HepG2 (cell line): ENCODE data around the gene TFB1M. TPM values are rescaled to one million over a fixed set of nuclear protein-coding genes. Genes with fewer than 3 reads are reported as not detected.
A peak's percentile ranks its signal among the peaks of the same experiment; 100 is the strongest.

Source experiments
- AKAP8 ChIP-seq: sonication (generic); formaldehyde crosslinking; IDR thresholded peaks from 2 replicates; pipeline ENCODE4 v1.5.1; 2020; ENCODE audit warnings: mild to moderate bottlenecking, missing genetic modification reagents
- ARID2 ChIP-seq: sonication (generic); formaldehyde crosslinking; IDR thresholded peaks from 2 replicates; pipeline ENCODE4 v1.8.1; 2022; ENCODE audit warnings: mild to moderate bottlenecking, missing genetic modification reagents, borderline replicate concordance
- BHLHE40 ChIP-seq: IDR thresholded peaks from 2 replicates; pipeline ENCODE4 v1.6.1; 2011; ENCODE audit warnings: low read length, improper control_type of control experiment
- HNF4G ChIP-seq, 2 experiments: sonication (generic) in 1 of 2; formaldehyde crosslinking in 1 of 2; IDR thresholded peaks; 2 replicates each; pipeline versions ENCODE4 v1.4.0 to v1.6.1; 2011 to 2020; ENCODE audit warnings: borderline replicate concordance in 2 of 2, low read depth in 2 of 2, mild to moderate bottlenecking in 2 of 2, low read length in 1 of 2, missing genetic modification reagents in 1 of 2, moderate library complexity in 1 of 2
- KAT2B ChIP-seq: fragments of 150-350 bp; IDR thresholded peaks from 2 replicates; pipeline ENCODE4 v1.6.1; 2014; ENCODE audit warnings: low read depth, low read length, borderline replicate concordance
- KDM5A ChIP-seq: fragments of 200-600 bp; sonication (generic); IDR thresholded peaks from 2 replicates; pipeline ENCODE4 v1.7.0; 2018; ENCODE audit warnings: antibody characterized with exemption, mild to moderate bottlenecking, low read length, borderline replicate concordance
- KLF11 ChIP-seq: IDR thresholded peaks from 2 replicates; pipeline ENCODE4 v1.6.1; 2016; ENCODE audit warnings: missing compliant biosample characterization
- NFIB ChIP-seq: sonication (generic); formaldehyde crosslinking; IDR thresholded peaks from 2 replicates; pipeline ENCODE4 v1.9.0; 2021; ENCODE audit warnings: missing genetic modification reagents, mild to moderate bottlenecking, borderline replicate concordance
- PLSCR1 ChIP-seq: sonication (generic); formaldehyde crosslinking; IDR thresholded peaks from 2 replicates; pipeline ENCODE4 v1.5.0; 2020; ENCODE audit warnings: missing genetic modification reagents, mild to moderate bottlenecking, borderline replicate concordance
- SNAI1 ChIP-seq: sonication (generic); formaldehyde crosslinking; IDR thresholded peaks from 2 replicates; pipeline ENCODE4 v1.5.0; 2020; ENCODE audit warnings: mild to moderate bottlenecking, missing genetic modification reagents, borderline replicate concordance
- ZBTB10 ChIP-seq: sonication (generic); formaldehyde crosslinking; IDR thresholded peaks from 2 replicates; pipeline ENCODE4 v1.4.0; 2020; ENCODE audit warnings: missing genetic modification reagents, borderline replicate concordance
- ZNF251 ChIP-seq: sonication (generic); formaldehyde crosslinking; IDR thresholded peaks from 2 replicates; pipeline ENCODE4 v1.9.0; 2021; ENCODE audit warnings: mild to moderate bottlenecking, missing genetic modification reagents
- ZNF549 ChIP-seq: sonication (generic); formaldehyde crosslinking; IDR thresholded peaks from 2 replicates; pipeline ENCODE4 v1.5.0; 2020; ENCODE audit warnings: missing genetic modification reagents
- polyA plus RNA-seq, 8 experiments: library from polyadenylated mRNA; depleted of rRNA in 3 of 8; stranded (reverse) in 7 of 8; unstranded in 1 of 8; fragments of >200 nt; fragmentation: Illumina TruSeq in 4 of 8; extraction: Trizol in 4 of 8; gene quantifications; 2 replicates each; pipeline versions ENCODE4 v1.2.1 to v1.2.3, GENCODE V29; 2011 to 2016; ENCODE audit warnings: low read depth in 4 of 8, missing spikeins in 1 of 8, mixed read lengths in 1 of 8; ENCODE audit not compliant: insufficient read depth in 1 of 8
- total RNA-seq, 5 experiments: library from RNA; depleted of rRNA; stranded (reverse); fragments of >200 nt; fragmentation: Illumina TruSeq; extraction: Trizol; gene quantifications; 2 replicates each; pipeline ENCODE4 v1.2.3, GENCODE V29; 2016; ENCODE audit warnings: low read depth in 1 of 5
- TF ChIP-seq, protein P1 (sequence below): sonication (generic); formaldehyde crosslinking; IDR thresholded peaks from 2 replicates; pipeline ENCODE4 v1.5.0; 2020; ENCODE audit warnings: mild to moderate bottlenecking, low read depth, missing genetic modification reagents, borderline replicate concordance
- TF ChIP-seq, protein P2 (sequence below), 2 experiments: sonication (generic) in 1 of 2; formaldehyde crosslinking in 1 of 2; IDR thresholded peaks; 2 replicates each; pipeline versions ENCODE4 v1.4.0 to v1.6.1; 2018 to 2020; ENCODE audit warnings: missing genetic modification reagents in 2 of 2, borderline replicate concordance in 1 of 2, low read depth in 1 of 2, mild to moderate bottlenecking in 1 of 2, missing biosample characterization in 1 of 2
- TF ChIP-seq, protein P3 (sequence below): sonication (generic); formaldehyde crosslinking; IDR thresholded peaks from 2 replicates; pipeline ENCODE4 v1.4.0; 2020; ENCODE audit warnings: mild to moderate bottlenecking, missing genetic modification reagents, borderline replicate concordance
- TF ChIP-seq, protein P4 (sequence below): sonication (generic); formaldehyde crosslinking; conservative IDR thresholded peaks from 2 replicates; pipeline ENCODE4 v1.8.0; 2022; ENCODE audit warnings: mild to moderate bottlenecking, moderate library complexity, missing genetic modification reagents

TFB1M gene
- total and polyA plus RNA-seq, 2 of the 13 experiments (the other 11 are each of a cell fraction or from before 2014, with no cell fraction given), result 91.4 to 122 TPM

GRCh38 chr6:155314773-155315515 lies 660 bp upstream of the TFB1M start (continued):
- TF ChIP-seq ZBTB10, result no peak
- TF ChIP-seq KAT2B, result no peak
- peak; percentile 29; the same call in 1 of the 2 replicates for TF ChIP-seq KDM5A
- TF ChIP-seq, protein P1, sequence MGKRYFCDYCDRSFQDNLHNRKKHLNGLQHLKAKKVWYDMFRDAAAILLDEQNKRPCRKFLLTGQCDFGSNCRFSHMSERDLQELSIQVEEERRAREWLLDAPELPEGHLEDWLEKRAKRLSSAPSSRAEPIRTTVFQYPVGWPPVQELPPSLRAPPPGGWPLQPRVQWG (CRISPR knock-in tag), result no peak
- peak; percentile 96 for TF ChIP-seq BHLHE40
- no peak for TF ChIP-seq ZNF549 (CRISPR knock-in tag)
- TF ChIP-seq AKAP8 (CRISPR knock-in tag), result no peak
- peak; percentile 38; the same call in 1 of the 2 replicates for TF ChIP-seq HNF4G (IDR thresholded peaks at IDR 0.05; ENCODE audit: borderline replicate concordance, low read depth, low read length)
- no peak for TF ChIP-seq HNF4G (CRISPR knock-in tag; IDR thresholded peaks at IDR 0.05; ENCODE audit: borderline replicate concordance, low read depth)
- TF ChIP-seq, protein P2, sequence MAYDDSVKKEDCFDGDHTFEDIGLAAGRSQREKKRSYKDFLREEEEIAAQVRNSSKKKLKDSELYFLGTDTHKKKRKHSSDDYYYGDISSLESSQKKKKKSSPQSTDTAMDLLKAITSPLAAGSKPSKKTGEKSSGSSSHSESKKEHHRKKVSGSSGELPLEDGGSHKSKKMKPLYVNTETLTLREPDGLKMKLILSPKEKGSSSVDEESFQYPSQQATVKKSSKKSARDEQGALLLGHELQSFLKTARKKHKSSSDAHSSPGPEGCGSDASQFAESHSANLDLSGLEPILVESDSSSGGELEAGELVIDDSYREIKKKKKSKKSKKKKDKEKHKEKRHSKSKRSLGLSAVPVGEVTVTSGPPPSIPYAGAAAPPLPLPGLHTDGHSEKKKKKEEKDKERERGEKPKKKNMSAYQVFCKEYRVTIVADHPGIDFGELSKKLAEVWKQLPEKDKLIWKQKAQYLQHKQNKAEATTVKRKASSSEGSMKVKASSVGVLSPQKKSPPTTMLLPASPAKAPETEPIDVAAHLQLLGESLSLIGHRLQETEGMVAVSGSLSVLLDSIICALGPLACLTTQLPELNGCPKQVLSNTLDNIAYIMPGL (CRISPR knock-in tag; IDR thresholded peaks at IDR 0.05; ENCODE audit: borderline replicate concordance in 1 of 2, low read depth in 1 of 2), result peak in 1 of 2 experiments; percentile 10; a peak in 1 of 4 replicates
- TF ChIP-seq PLSCR1, result no peak
- TF ChIP-seq KLF11 (CRISPR knock-in tag), result no peak
- no peak for TF ChIP-seq ZNF251 (CRISPR knock-in tag)
- no peak for TF ChIP-seq NFIB (CRISPR knock-in tag)
- peak; percentile 94 for TF ChIP-seq ARID2 (CRISPR knock-in tag)
- peak; percentile 69; the same call in 1 of the 2 replicates for TF ChIP-seq SNAI1 (CRISPR knock-in tag)
- TF ChIP-seq, protein P3, sequence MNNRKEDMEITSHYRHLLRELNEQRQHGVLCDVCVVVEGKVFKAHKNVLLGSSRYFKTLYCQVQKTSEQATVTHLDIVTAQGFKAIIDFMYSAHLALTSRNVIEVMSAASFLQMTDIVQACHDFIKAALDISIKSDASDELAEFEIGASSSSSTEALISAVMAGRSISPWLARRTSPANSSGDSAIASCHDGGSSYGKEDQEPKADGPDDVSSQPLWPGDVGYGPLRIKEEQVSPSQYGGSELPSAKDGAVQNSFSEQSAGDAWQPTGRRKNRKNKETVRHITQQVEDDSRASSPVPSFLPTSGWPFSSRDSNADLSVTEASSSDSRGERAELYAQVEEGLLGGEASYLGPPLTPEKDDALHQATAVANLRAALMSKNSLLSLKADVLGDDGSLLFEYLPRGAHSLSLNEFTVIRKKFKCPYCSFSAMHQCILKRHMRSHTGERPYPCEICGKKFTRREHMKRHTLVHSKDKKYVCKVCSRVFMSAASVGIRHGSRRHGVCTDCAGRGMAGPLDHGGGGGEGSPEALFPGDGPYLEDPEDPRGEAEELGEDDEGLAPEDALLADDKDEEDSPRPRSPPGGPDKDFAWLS (CRISPR knock-in tag), result no peak
- TF ChIP-seq, protein P4, sequence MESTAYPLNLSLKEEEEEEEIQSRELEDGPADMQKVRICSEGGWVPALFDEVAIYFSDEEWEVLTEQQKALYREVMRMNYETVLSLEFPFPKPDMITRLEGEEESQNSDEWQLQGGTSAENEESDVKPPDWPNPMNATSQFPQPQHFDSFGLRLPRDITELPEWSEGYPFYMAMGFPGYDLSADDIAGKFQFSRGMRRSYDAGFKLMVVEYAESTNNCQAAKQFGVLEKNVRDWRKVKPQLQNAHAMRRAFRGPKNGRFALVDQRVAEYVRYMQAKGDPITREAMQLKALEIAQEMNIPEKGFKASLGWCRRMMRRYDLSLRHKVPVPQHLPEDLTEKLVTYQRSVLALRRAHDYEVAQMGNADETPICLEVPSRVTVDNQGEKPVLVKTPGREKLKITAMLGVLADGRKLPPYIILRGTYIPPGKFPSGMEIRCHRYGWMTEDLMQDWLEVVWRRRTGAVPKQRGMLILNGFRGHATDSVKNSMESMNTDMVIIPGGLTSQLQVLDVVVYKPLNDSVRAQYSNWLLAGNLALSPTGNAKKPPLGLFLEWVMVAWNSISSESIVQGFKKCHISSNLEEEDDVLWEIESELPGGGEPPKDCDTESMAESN, result 0 out of 2 replicates have a peak, but pooled peaks have one; percentile 64
